Erythroblast (primary cell): ENCODE data around the gene PRPSAP1.

Experiments used
- GATA1 ChIP-seq: IDR thresholded peaks from 2 replicates; pipeline ENCODE4 v1.6.1; 2011; ENCODE audit warnings: low read depth, mild to moderate bottlenecking, control low read depth, low read length, moderate library complexity
- POLR2A ChIP-seq: IDR thresholded peaks from 2 replicates; pipeline ENCODE4 v1.6.1; 2011; ENCODE audit warnings: mild to moderate bottlenecking, low read length

- TF ChIP-seq POLR2A (no peak), GATA1 (no peak)
Observed at GRCh38 chr17:76270770-76271668, 82.7 kb downstream of the PRPSAP1 start.
